Body of pancreas (tissue), 4 donors: Measurements from ENCODE around the gene BRF1.

ENCODE experiments used
- POLR2A ChIP-seq, 3 donors: fragments of 450-650 bp; IDR thresholded peaks; one replicate each; pipeline ENCODE4 v1.6.1; 2016; ENCODE audit warnings: antibody characterized with exemption in 3 of 3, mild to moderate bottlenecking in 2 of 3
- TF ChIP-seq, protein P1 (sequence below), 7 experiments: fragments of 450-650 bp in 4 of 7; fragments of 200-600 bp in 3 of 7; sonication (generic) in 3 of 7; IDR thresholded peaks; one replicate each; pipeline ENCODE4 v1.5.1; 2016 to 2019; ENCODE audit warnings: antibody characterized with exemption in 7 of 7

- TF ChIP-seq, protein P1, sequence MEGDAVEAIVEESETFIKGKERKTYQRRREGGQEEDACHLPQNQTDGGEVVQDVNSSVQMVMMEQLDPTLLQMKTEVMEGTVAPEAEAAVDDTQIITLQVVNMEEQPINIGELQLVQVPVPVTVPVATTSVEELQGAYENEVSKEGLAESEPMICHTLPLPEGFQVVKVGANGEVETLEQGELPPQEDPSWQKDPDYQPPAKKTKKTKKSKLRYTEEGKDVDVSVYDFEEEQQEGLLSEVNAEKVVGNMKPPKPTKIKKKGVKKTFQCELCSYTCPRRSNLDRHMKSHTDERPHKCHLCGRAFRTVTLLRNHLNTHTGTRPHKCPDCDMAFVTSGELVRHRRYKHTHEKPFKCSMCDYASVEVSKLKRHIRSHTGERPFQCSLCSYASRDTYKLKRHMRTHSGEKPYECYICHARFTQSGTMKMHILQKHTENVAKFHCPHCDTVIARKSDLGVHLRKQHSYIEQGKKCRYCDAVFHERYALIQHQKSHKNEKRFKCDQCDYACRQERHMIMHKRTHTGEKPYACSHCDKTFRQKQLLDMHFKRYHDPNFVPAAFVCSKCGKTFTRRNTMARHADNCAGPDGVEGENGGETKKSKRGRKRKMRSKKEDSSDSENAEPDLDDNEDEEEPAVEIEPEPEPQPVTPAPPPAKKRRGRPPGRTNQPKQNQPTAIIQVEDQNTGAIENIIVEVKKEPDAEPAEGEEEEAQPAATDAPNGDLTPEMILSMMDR (IDR thresholded peaks at IDR 0.05) = no peak
- no peak for TF ChIP-seq POLR2A (IDR thresholded peaks at IDR 0.05)
These were observed 51.4 kb downstream of the BRF1 start for GRCh38 chr14:105249182-105250007.
